Spleen (tissue), 11 donors: ENCODE measurements around the gene WDFY1. TPM values are rescaled to one million over a fixed set of nuclear protein-coding genes. Genes with fewer than 3 reads are reported as not detected.
A peak's percentile ranks its signal among the peaks of the same experiment; 100 is the strongest.
"Not testable (repeated sequence)": the region's sequence is repeated elsewhere in the genome, so short reads cannot be mapped to it uniquely, and the experiment has no call there.

Experiments
- DNase-seq: peaks from one replicate; pipeline ENCODE4 v3.0.0-alpha.2; 2020
- H3K27ac ChIP-seq, 8 donors: fragments of 200-600 bp; sonication (generic) in 7 of 8; 1 replicate in 4 of 8; 2 replicates in 4 of 8; pipeline versions ENCODE4 v1.5.0 to v1.8.0; 2016 to 2021; ENCODE audit warnings: inconsistent platforms in 4 of 8, mild to moderate bottlenecking in 4 of 8, moderate library complexity in 1 of 8
- H3K27me3 ChIP-seq, 7 donors: fragments of 200-600 bp; sonication (generic) in 6 of 7; replicated peaks in 1 of 7; 1 replicate in 4 of 7; 2 replicates in 3 of 7; pipeline versions ENCODE4 v1.5.0 to v1.8.0; 2016 to 2021; ENCODE audit warnings: inconsistent platforms in 3 of 7, mild to moderate bottlenecking in 1 of 7
- H3K36me3 ChIP-seq, 6 donors: fragments of 200-600 bp; sonication (generic) in 5 of 6; 1 replicate in 4 of 6; 2 replicates in 2 of 6; pipeline versions ENCODE4 v1.5.0 to v1.8.0; 2016 to 2021; ENCODE audit warnings: inconsistent platforms in 2 of 6
- H3K4me1 ChIP-seq, 6 donors: fragments of 200-600 bp; sonication (generic) in 5 of 6; 1 replicate in 3 of 6; 2 replicates in 3 of 6; pipeline versions ENCODE4 v1.5.0 to v1.8.0; 2016 to 2021; ENCODE audit warnings: inconsistent platforms in 3 of 6
- H3K4me3 ChIP-seq, 8 donors: fragments of 200-600 bp; sonication (generic) in 7 of 8; 1 replicate in 4 of 8; 2 replicates in 4 of 8; pipeline versions ENCODE4 v1.5.0 to v1.8.0; 2016 to 2021; ENCODE audit warnings: inconsistent platforms in 4 of 8, mild to moderate bottlenecking in 4 of 8, moderate library complexity in 2 of 8
- H3K9me3 ChIP-seq, 8 donors: fragments of 200-600 bp; sonication (generic) in 7 of 8; 1 replicate in 4 of 8; 2 replicates in 4 of 8; pipeline versions ENCODE4 v1.5.0 to v1.8.0; 2016 to 2021; ENCODE audit warnings: inconsistent platforms in 4 of 8
- POLR2A ChIP-seq, 3 donors: fragments of 450-650 bp; IDR thresholded peaks; one replicate each; pipeline ENCODE4 v1.5.1; 2017; ENCODE audit warnings: antibody characterized with exemption in 3 of 3, mild to moderate bottlenecking in 1 of 3
- POLR2AphosphoS5 ChIP-seq, 3 donors: sonication (generic); formaldehyde crosslinking; IDR thresholded peaks; one replicate each; pipeline ENCODE4 v1.5.1; 2017; ENCODE audit warnings: antibody characterized with exemption in 3 of 3
- WGBS, 5 donors: extraction: QIAGEN DNeasy Blood & Tissue Kit in 3 of 5; methylation state at CpG; one replicate each; pipeline versions ENCODE4 v1.1.5 to v1.1.7; 2013 to 2018; 5-methylcytosine and 5-hydroxymethylcytosine counted together
- intact Hi-C: fragments of 100-400 bp; cut with DNase I; formaldehyde crosslinking; loops from one replicate; pipeline ENCODE4 v1.15.0; 2023; ENCODE audit warnings: low total_unique reads
- polyA plus RNA-seq, 3 donors: library from polyadenylated mRNA; stranded (reverse); fragments of 200-250 nt; gene quantifications; one replicate each; pipeline ENCODE4 v1.2.1, GENCODE V29; 2013
- total RNA-seq, 7 donors: library from RNA; depleted of rRNA in 3 of 7; stranded (reverse); fragments of >200 nt in 3 of 7; fragmentation: NEBNext Ultra II Directional in 4 of 7; extraction: Animal tissue kit (Norgen Biotek cat#: 25700) in 4 of 7; gene quantifications; one replicate each; pipeline versions ENCODE4 v1.1.0 to v1.2.1, GENCODE V29; 2016 to 2021
- TF ChIP-seq, protein P1 (sequence below), 11 experiments: fragments of 200-600 bp in 7 of 11; fragments of 450-650 bp in 4 of 11; sonication (generic) in 4 of 11; IDR thresholded peaks in 8 of 11; conservative IDR thresholded peaks in 3 of 11; 1 replicate in 7 of 11; 2 replicates in 4 of 11; pipeline versions ENCODE4 v1.4.0 to v1.8.0; 2016 to 2021; ENCODE audit warnings: antibody characterized with exemption in 11 of 11, inconsistent platforms in 4 of 11, mild to moderate bottlenecking in 1 of 11
- donor health status: healthy with polysubstance abuse.
- donor health status: DM: no; HTN: no; CAD: no; lungs with moderate emphysema.
- donor health status: DM: no; HTN: no; CAD: no.
- donor health status: Bipolar disorder and iron deficiency.
- donor health status: healthy.
- donor health status: DM: no; HTN: no; CAD: no.
- donor health status: DM: yes; HTN: yes; CAD: no.

Gene WDFY1
- total and polyA plus RNA-seq, 10 donors, result 14.3 to 68.5 (median 51.6) TPM

DNA sequence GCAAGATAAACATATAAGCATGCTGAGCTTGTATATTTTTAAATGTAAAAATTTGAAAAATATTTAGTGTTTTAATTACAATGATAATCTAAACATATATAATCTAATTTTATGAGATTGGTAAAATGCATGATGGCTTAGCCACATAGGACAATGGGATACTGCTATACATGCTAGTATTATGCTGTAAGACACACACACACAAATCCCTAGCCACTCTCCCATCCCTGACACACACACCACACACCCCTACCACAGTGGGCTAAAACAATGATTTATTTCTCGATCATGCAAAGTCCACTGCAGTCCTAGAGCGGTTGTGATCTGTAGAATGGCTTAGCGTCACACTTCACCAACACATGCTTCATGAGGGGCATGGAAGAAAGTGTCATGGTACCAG is 71.5 kb downstream of the WDFY1 start:
- Histone ChIP-seq H3K4me1 (peaks cover 0 to 14% (median 0%) of the 10 kb centered on the region in 6 donors), H3K27ac (no peak overlapping the region), H3K4me3 (no peak overlapping the region), H3K9me3 (no peaks in the 10 kb centered on the region), H3K27me3 (no peaks in the 10 kb centered on the region), H3K36me3 (peaks cover 0 to 100% (median 41%) of the 10 kb centered on the region in 6 donors)
- DNase-seq, result no peak
- intact Hi-C loops, result no loop called here
- WGBS, 5 donors, result 91 to 100% (median 98%) methylated on average over 3 of the region's 3 CpGs
- TF ChIP-seq POLR2A (IDR thresholded peaks at IDR 0.05) (no peak), POLR2AphosphoS5 (IDR thresholded peaks at IDR 0.05) (no peak)
- TF ChIP-seq, protein P1, sequence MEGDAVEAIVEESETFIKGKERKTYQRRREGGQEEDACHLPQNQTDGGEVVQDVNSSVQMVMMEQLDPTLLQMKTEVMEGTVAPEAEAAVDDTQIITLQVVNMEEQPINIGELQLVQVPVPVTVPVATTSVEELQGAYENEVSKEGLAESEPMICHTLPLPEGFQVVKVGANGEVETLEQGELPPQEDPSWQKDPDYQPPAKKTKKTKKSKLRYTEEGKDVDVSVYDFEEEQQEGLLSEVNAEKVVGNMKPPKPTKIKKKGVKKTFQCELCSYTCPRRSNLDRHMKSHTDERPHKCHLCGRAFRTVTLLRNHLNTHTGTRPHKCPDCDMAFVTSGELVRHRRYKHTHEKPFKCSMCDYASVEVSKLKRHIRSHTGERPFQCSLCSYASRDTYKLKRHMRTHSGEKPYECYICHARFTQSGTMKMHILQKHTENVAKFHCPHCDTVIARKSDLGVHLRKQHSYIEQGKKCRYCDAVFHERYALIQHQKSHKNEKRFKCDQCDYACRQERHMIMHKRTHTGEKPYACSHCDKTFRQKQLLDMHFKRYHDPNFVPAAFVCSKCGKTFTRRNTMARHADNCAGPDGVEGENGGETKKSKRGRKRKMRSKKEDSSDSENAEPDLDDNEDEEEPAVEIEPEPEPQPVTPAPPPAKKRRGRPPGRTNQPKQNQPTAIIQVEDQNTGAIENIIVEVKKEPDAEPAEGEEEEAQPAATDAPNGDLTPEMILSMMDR (IDR thresholded peaks at IDR 0.05 in 8 of 11, conservative IDR thresholded peaks at IDR 0.05 in 3 of 11), result no peak

DNA sequence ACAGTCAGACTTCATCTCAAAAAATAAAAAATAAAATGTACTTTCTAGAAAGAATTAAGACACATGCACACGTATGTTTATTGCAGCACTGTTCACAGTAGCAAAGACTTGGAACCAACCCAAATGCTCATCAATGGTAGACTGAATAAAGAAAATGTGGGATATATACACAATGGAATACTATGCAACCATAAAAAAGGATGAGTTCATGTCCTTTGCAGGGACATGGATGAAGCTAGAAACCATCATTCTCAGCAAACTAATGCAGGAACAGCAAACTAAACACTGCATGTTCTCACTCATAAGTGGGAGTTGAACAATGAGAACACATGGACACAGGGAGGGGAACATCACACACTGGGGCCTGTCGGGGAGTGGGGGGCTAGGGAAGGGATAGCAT is 72.4 kb downstream of the WDFY1 start:
- peaks cover 0 to 92% (median 32%) of the 10 kb centered on the region in 6 donors for H3K36me3 ChIP-seq
- DNase-seq, H3K9me3 ChIP-seq, H3K27ac ChIP-seq, H3K4me3 ChIP-seq, H3K27me3 ChIP-seq, intact Hi-C loops: not testable (repeated sequence)
- peaks cover 0 to 14% (median 0%) of the 10 kb centered on the region in 6 donors for H3K4me1 ChIP-seq
- 86 to 96% (median 93%) methylated on average over 2 of the region's 2 CpGs for WGBS, 5 donors

DNA sequence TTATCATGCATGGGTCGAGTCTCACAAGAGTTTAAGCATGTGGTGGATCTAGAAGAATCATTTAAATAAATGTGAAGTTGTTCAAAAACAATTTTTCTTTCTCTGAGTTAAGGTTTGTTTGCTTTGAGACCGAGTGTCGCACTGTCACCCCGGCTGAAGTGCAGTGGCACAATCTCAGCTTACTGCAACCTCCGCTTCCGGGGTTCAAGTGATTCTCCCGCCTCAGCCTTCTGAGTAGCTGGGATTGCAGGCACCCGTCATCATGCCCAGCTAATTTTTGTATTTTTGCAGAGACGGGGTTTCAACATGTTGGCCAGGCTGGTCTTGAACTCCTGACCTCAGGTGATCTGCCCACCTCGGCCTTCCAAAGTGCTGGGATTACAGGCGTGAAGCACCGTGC is 73.5 kb downstream of the WDFY1 start:
- Histone ChIP-seq H3K36me3 (peaks cover 0 to 81% (median 22%) of the 10 kb centered on the region in 6 donors), H3K4me1 (peaks cover 0 to 16% (median under 1%) of the 10 kb centered on the region in 6 donors), H3K27ac (peak overlapping the region in 2 of 8 donors; percentile 23 to 26)
- 68 to 93% (median 85%) methylated on average over 12 of the region's 12 CpGs for WGBS, 5 donors
- intact Hi-C loops, DNase-seq, H3K4me3 ChIP-seq, H3K27me3 ChIP-seq, H3K9me3 ChIP-seq: not testable (repeated sequence)

DNA sequence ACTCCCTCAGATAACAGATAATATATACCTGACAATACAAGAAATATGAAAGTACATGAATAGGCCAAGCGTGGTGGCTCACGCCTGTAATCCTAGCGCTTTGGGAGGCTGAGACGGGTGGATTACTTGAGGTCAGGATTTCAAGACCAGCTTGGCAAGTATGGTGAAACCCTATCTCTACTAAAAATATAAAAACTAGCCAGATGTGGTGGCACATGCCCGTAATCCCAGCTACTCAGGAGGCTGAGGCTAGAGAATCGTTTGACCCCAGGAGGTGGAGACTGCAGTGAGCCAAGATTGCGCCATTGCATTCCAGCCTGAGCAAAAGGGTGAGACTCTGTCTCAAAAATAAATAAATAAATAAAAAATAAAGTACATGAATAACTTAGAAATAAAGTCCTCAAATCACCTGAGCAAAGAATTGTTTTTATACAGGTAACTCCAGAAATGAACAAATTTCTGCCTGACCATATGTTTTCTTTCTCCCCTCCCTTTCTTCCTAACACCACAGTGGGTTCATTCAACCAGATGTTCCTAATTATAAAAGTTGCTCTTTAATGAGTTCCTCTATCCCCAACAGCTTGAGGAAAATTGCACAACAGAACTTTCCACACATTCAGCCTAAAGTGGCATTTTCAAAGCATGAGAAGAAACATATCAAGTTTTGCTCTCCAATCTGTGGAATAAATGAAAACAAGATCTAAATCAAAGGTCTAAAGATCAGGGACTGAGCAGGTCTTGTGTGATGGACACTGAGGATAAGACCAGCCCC is 74.1 kb downstream of the WDFY1 start:
- intact Hi-C loops, result no loop called here
- Histone ChIP-seq H3K9me3 (no peaks in the 10 kb centered on the region), H3K27me3 (no peaks in the 10 kb centered on the region), H3K4me1 (peaks cover 0 to 22% (median 2%) of the 10 kb centered on the region in 6 donors), H3K4me3 (no peak overlapping the region), H3K27ac (peak overlapping the region in 2 of 8 donors; percentile 23 to 26), H3K36me3 (peaks cover 0 to 75% (median 17%) of the 10 kb centered on the region in 6 donors)
- 66 to 90% (median 76%) methylated on average over 7 of the region's 7 CpGs for WGBS, 5 donors
- TF ChIP-seq POLR2AphosphoS5 (IDR thresholded peaks at IDR 0.05), result no peak
- TF ChIP-seq POLR2A (IDR thresholded peaks at IDR 0.05), result no peak
- TF ChIP-seq, protein P1 (IDR thresholded peaks at IDR 0.05 in 8 of 11, conservative IDR thresholded peaks at IDR 0.05 in 3 of 11), result no peak
- DNase-seq, result no peak

DNA sequence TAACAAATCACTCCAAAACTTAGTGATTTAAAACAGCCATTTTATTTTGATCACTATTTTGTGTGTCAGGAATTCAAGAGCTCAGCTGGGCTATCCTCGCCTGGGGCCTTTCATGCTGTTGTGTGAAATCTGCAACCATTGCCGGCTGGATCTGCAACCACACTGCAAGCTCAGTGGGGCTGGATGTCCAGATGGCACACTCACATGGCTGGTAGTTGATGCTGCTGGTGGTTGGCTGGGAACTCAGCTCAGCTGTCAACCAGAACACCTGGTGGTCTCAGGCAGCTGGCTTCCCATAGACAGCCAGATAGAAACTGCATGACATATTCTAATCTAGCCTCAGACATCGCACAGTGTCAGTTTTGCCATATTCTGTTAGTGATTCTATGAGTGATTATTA is 77.1 kb downstream of the WDFY1 start:
- intact Hi-C loops, result no loop called here
- H3K36me3 ChIP-seq, result peaks cover 0 to 44% (median 4%) of the 10 kb centered on the region in 6 donors
- 77 to 96% (median 82%) methylated on average over 3 of the region's 3 CpGs for WGBS, 5 donors
- peaks cover 0 to 37% (median 8%) of the 10 kb centered on the region in 6 donors for H3K4me1 ChIP-seq
- DNase-seq, result no peak
- no peak overlapping the region for H3K4me3 ChIP-seq
- no peaks in the 10 kb centered on the region for H3K27me3 ChIP-seq
- TF ChIP-seq POLR2AphosphoS5 (IDR thresholded peaks at IDR 0.05) (peak in 1 of 3 donors; percentile 25), POLR2A (IDR thresholded peaks at IDR 0.05) (no peak)
- no peak overlapping the region for H3K27ac ChIP-seq
- H3K9me3 ChIP-seq, result no peaks in the 10 kb centered on the region
